Liver (tissue), 3 donors: Measurements from ENCODE around the gene SLC39A1.

Experiments
- FOXA2 ChIP-seq: IDR thresholded peaks from 2 replicates; pipeline ENCODE4 v1.6.1; 2016; ENCODE audit warnings: antibody characterized with exemption
- MAX ChIP-seq: IDR thresholded peaks from 2 replicates; pipeline ENCODE4 v1.6.1; 2016; ENCODE audit warnings: antibody characterized with exemption
- RAD21 ChIP-seq, 2 donors: IDR thresholded peaks; 2 replicates each; pipeline ENCODE4 v1.6.1; 2016; ENCODE audit warnings: antibody characterized with exemption in 2 of 2, mild to moderate bottlenecking in 2 of 2
- TAF1 ChIP-seq: conservative IDR thresholded peaks from 2 replicates; pipeline ENCODE4 v1.6.1; 2016; ENCODE audit warnings: antibody characterized with exemption, mild to moderate bottlenecking
- ZBTB33 ChIP-seq: IDR thresholded peaks from 2 replicates; pipeline ENCODE4 v1.6.1; 2016; ENCODE audit warnings: antibody characterized with exemption
- TF ChIP-seq, protein P1 (sequence below): fragments of 150-350 bp; IDR thresholded peaks from 2 replicates; pipeline ENCODE4 v1.5.1; 2017; ENCODE audit warnings: improper control_type of control experiment, low read depth, low read length; ENCODE audit not compliant: missing input control
- TF ChIP-seq, protein P2 (sequence below): IDR thresholded peaks from 2 replicates; pipeline ENCODE4 v1.6.1; 2016; ENCODE audit warnings: antibody characterized with exemption, mild to moderate bottlenecking
- donor health status: healthy.
- donor health status: healthy.

- TF ChIP-seq, protein P1, sequence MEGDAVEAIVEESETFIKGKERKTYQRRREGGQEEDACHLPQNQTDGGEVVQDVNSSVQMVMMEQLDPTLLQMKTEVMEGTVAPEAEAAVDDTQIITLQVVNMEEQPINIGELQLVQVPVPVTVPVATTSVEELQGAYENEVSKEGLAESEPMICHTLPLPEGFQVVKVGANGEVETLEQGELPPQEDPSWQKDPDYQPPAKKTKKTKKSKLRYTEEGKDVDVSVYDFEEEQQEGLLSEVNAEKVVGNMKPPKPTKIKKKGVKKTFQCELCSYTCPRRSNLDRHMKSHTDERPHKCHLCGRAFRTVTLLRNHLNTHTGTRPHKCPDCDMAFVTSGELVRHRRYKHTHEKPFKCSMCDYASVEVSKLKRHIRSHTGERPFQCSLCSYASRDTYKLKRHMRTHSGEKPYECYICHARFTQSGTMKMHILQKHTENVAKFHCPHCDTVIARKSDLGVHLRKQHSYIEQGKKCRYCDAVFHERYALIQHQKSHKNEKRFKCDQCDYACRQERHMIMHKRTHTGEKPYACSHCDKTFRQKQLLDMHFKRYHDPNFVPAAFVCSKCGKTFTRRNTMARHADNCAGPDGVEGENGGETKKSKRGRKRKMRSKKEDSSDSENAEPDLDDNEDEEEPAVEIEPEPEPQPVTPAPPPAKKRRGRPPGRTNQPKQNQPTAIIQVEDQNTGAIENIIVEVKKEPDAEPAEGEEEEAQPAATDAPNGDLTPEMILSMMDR, result no peak
- no peak for TF ChIP-seq FOXA2
- TF ChIP-seq, protein P2, sequence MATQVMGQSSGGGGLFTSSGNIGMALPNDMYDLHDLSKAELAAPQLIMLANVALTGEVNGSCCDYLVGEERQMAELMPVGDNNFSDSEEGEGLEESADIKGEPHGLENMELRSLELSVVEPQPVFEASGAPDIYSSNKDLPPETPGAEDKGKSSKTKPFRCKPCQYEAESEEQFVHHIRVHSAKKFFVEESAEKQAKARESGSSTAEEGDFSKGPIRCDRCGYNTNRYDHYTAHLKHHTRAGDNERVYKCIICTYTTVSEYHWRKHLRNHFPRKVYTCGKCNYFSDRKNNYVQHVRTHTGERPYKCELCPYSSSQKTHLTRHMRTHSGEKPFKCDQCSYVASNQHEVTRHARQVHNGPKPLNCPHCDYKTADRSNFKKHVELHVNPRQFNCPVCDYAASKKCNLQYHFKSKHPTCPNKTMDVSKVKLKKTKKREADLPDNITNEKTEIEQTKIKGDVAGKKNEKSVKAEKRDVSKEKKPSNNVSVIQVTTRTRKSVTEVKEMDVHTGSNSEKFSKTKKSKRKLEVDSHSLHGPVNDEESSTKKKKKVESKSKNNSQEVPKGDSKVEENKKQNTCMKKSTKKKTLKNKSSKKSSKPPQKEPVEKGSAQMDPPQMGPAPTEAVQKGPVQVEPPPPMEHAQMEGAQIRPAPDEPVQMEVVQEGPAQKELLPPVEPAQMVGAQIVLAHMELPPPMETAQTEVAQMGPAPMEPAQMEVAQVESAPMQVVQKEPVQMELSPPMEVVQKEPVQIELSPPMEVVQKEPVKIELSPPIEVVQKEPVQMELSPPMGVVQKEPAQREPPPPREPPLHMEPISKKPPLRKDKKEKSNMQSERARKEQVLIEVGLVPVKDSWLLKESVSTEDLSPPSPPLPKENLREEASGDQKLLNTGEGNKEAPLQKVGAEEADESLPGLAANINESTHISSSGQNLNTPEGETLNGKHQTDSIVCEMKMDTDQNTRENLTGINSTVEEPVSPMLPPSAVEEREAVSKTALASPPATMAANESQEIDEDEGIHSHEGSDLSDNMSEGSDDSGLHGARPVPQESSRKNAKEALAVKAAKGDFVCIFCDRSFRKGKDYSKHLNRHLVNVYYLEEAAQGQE, result no peak
- no peak for TF ChIP-seq TAF1
- no peak for TF ChIP-seq MAX
- TF ChIP-seq RAD21 (IDR thresholded peaks at IDR 0.05), result no peak
- no peak for TF ChIP-seq ZBTB33
Observed at GRCh38 chr1:153934746-153935145, 28.6 kb downstream of the SLC39A1 start.
